ENCODE results near the gene BBLN.

BBLN gene

GRCh38 chr9:128185979-128186965 lies 26.2 kb downstream of the BBLN start:
- Histone ChIP-seq H3K36me3 (ENCODE audit: control insufficient read depth, insufficient read depth, low read length) (peaks cover 44% of the 10 kb centered on the region), H3K4me3 (ENCODE audit: low read depth, low read length) (no peak overlapping the region), H3K4me1 (ENCODE audit: control insufficient read depth, insufficient read depth, low read length) (0 out of 2 replicates have a peak, but pooled peaks cover 4% of the 10 kb centered on the region), H3K9me3 (ENCODE audit: control insufficient read depth, insufficient read depth, low read length) (no peaks in the 10 kb centered on the region), H3K9ac (ENCODE audit: low read depth, low read length) (no peak overlapping the region), H3K27ac (ENCODE audit: low read depth, low read length) (no peak overlapping the region), H3K27me3 (ENCODE audit: control insufficient read depth, insufficient read depth, low read length) (no peaks in the 10 kb centered on the region)

GRCh38 chr9:128187361-128187760 lies 27.3 kb downstream of the BBLN start:
- Histone ChIP-seq H3K4me3 (ENCODE audit: low read depth, low read length) (no peak overlapping the region), H3K27me3 (ENCODE audit: control insufficient read depth, insufficient read depth, low read length) (no peaks in the 10 kb centered on the region), H3K4me1 (ENCODE audit: control insufficient read depth, insufficient read depth, low read length) (0 out of 2 replicates have a peak, but pooled peaks cover 4% of the 10 kb centered on the region), H3K9me3 (ENCODE audit: control insufficient read depth, insufficient read depth, low read length) (no peaks in the 10 kb centered on the region), H3K9ac (ENCODE audit: low read depth, low read length) (no peak overlapping the region), H3K36me3 (ENCODE audit: control insufficient read depth, insufficient read depth, low read length) (peaks cover 44% of the 10 kb centered on the region), H3K27ac (ENCODE audit: low read depth, low read length) (no peak overlapping the region)

DNA sequence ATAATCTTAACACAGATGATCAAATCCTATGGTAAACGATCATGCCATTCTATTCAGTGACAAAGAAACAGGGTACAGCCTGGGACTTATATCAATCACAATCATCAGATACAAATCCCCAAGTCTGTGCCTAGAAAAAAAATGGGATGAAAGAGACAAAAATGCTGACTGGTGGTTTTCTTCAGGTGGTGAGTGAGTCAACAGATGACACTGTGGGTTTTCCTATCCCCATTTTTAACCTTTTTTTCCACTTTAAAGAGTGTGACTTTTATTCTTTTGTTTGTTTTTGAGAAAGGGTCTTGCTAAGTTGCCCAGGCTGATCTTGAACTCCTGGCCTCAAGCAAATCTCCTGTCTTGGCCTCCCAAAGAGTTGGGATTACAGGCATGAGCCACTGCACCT lies 28.1 kb downstream of the BBLN start:
- Histone ChIP-seq H3K4me3 (ENCODE audit: low read depth, low read length) (no peak overlapping the region), H3K27me3 (ENCODE audit: control insufficient read depth, insufficient read depth, low read length) (no peaks in the 10 kb centered on the region), H3K27ac (ENCODE audit: low read depth, low read length) (no peak overlapping the region), H3K36me3 (ENCODE audit: control insufficient read depth, insufficient read depth, low read length) (peaks cover 36% of the 10 kb centered on the region), H3K9me3 (ENCODE audit: control insufficient read depth, insufficient read depth, low read length) (no peaks in the 10 kb centered on the region), H3K9ac (ENCODE audit: low read depth, low read length) (no peak overlapping the region), H3K4me1 (ENCODE audit: control insufficient read depth, insufficient read depth, low read length) (0 out of 2 replicates have a peak, but pooled peaks cover 4% of the 10 kb centered on the region)

DNA sequence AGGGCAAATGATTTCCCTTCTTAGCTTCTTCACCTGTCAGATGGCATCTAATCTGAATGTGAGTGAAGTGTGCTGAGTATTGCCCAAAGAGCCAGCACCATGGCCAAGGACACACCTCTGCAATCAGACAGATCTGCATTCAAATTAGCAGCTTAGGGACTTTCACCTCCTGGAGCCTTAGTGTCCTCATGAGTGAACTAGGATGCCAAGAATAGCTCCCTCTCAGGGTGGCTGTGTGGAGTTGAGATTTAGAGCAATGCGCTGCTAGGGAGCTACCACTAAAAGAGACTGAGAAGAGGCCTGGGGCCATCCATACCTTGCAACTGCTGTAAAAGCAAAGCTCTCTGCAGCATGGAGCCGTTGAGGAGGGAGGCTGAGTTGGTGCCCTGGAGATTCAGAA lies 29.9 kb downstream of the BBLN start:
- Histone ChIP-seq H3K4me3 (ENCODE audit: low read depth, low read length) (no peak overlapping the region), H3K9ac (ENCODE audit: low read depth, low read length) (no peak overlapping the region), H3K27me3 (ENCODE audit: control insufficient read depth, insufficient read depth, low read length) (no peaks in the 10 kb centered on the region)

GRCh38 chr9:128190516-128191405 lies 30.7 kb downstream of the BBLN start:
- Histone ChIP-seq H3K27me3 (ENCODE audit: control insufficient read depth, insufficient read depth, low read length) (no peaks in the 10 kb centered on the region), H3K4me1 (ENCODE audit: control insufficient read depth, insufficient read depth, low read length) (0 out of 2 replicates have a peak, but pooled peaks cover 4% of the 10 kb centered on the region), H3K36me3 (ENCODE audit: control insufficient read depth, insufficient read depth, low read length) (peaks cover 24% of the 10 kb centered on the region), H3K27ac (ENCODE audit: low read depth, low read length) (no peak overlapping the region), H3K4me3 (ENCODE audit: low read depth, low read length) (peak overlapping the region; percentile 92), H3K9me3 (ENCODE audit: control insufficient read depth, insufficient read depth, low read length) (no peaks in the 10 kb centered on the region), H3K9ac (ENCODE audit: low read depth, low read length) (no peak overlapping the region; the same call in 1 of the 2 replicates)

More for the DNA sequence above, 29.9 kb downstream of the BBLN start:
- Histone ChIP-seq H3K4me1 (ENCODE audit: control insufficient read depth, insufficient read depth, low read length) (0 out of 2 replicates have a peak, but pooled peaks cover 4% of the 10 kb centered on the region), H3K36me3 (ENCODE audit: control insufficient read depth, insufficient read depth, low read length) (peaks cover 32% of the 10 kb centered on the region), H3K27ac (ENCODE audit: low read depth, low read length) (no peak overlapping the region), H3K9me3 (ENCODE audit: control insufficient read depth, insufficient read depth, low read length) (no peaks in the 10 kb centered on the region)

- no peaks in the 10 kb centered on the region for H3K9me3 ChIP-seq (ENCODE audit: control insufficient read depth, insufficient read depth, low read length)
- 0 out of 2 replicates have a peak, but pooled peaks cover 4% of the 10 kb centered on the region for H3K4me1 ChIP-seq (ENCODE audit: control insufficient read depth, insufficient read depth, low read length)
- H3K27ac ChIP-seq (ENCODE audit: low read depth, low read length) = peak within 1 kb of the TSS; percentile 12
These were observed 31.5 kb downstream of the BBLN start, which contains the start of gene CIZ1 for GRCh38 chr9:128191406-128192046. CIZ1 (minus strand) TSS chr9:128191572; CDS start chr9:128190857, 715 bp downstream.

GRCh38 chr9:128192601-128193371 lies 32.7 kb downstream of the BBLN start:
- Histone ChIP-seq H3K36me3 (ENCODE audit: control insufficient read depth, insufficient read depth, low read length) (peaks cover 13% of the 10 kb centered on the region), H3K27ac (ENCODE audit: low read depth, low read length) (no peak overlapping the region), H3K9ac (ENCODE audit: low read depth, low read length) (no peak overlapping the region), H3K4me1 (ENCODE audit: control insufficient read depth, insufficient read depth, low read length) (0 out of 2 replicates have a peak, but pooled peaks cover 4% of the 10 kb centered on the region), H3K4me3 (ENCODE audit: low read depth, low read length) (0 out of 2 replicates have a peak overlapping the region, but pooled peaks have one; percentile 14), H3K9me3 (ENCODE audit: control insufficient read depth, insufficient read depth, low read length) (no peaks in the 10 kb centered on the region), H3K27me3 (ENCODE audit: control insufficient read depth, insufficient read depth, low read length) (no peaks in the 10 kb centered on the region)

More at GRCh38 chr9:128191406-128192046, 31.5 kb downstream of the BBLN start, which contains the start of gene CIZ1:
- peak within 1 kb of the TSS; percentile 92 for H3K4me3 ChIP-seq (ENCODE audit: low read depth, low read length)
- H3K27me3 ChIP-seq (ENCODE audit: control insufficient read depth, insufficient read depth, low read length) = no peaks in the 10 kb centered on the region
- H3K9ac ChIP-seq (ENCODE audit: low read depth, low read length) = peak within 1 kb of the TSS; percentile 58; the same call in 1 of the 2 replicates
- peaks cover 19% of the 10 kb centered on the region for H3K36me3 ChIP-seq (ENCODE audit: control insufficient read depth, insufficient read depth, low read length)

DNA sequence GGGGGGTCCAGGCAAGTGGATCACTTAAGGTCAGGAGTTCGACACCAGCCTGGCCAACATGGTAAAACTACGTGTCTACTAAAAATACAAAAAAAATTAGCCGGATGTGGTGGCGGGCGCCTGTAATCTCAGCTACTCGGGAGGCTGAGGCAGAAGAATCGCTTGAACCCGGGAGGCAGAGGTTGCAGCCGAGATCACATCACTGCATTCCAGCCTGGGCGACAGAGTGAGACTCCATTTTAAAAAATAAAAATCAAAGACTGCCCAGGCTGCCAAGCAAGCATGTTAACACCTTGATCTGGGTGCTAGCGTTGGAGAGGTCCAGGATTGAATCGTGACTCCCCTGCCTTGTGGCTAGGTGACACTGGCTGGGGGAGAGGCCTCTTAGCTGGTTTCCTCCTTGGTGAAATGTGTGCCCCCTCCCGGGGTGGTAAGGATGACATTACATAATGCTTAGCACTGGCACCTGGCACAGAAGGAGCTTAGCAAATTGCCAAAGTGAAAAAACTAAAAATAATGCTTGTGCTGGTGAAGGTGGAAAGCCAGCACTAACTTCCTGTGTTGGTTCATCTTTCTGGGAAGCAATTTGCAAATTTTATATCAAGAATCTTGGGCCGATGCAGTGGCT lies 33.5 kb downstream of the BBLN start:
- Histone ChIP-seq H3K27me3 (ENCODE audit: control insufficient read depth, insufficient read depth, low read length) (no peaks in the 10 kb centered on the region), H3K27ac (ENCODE audit: low read depth, low read length) (no peak overlapping the region), H3K36me3 (ENCODE audit: control insufficient read depth, insufficient read depth, low read length) (peaks cover 6% of the 10 kb centered on the region), H3K9me3 (ENCODE audit: control insufficient read depth, insufficient read depth, low read length) (no peaks in the 10 kb centered on the region), H3K4me1 (ENCODE audit: control insufficient read depth, insufficient read depth, low read length) (0 out of 2 replicates have a peak, but pooled peaks cover 4% of the 10 kb centered on the region), H3K4me3 (ENCODE audit: low read depth, low read length) (no peak overlapping the region), H3K9ac (ENCODE audit: low read depth, low read length) (no peak overlapping the region)

DNA sequence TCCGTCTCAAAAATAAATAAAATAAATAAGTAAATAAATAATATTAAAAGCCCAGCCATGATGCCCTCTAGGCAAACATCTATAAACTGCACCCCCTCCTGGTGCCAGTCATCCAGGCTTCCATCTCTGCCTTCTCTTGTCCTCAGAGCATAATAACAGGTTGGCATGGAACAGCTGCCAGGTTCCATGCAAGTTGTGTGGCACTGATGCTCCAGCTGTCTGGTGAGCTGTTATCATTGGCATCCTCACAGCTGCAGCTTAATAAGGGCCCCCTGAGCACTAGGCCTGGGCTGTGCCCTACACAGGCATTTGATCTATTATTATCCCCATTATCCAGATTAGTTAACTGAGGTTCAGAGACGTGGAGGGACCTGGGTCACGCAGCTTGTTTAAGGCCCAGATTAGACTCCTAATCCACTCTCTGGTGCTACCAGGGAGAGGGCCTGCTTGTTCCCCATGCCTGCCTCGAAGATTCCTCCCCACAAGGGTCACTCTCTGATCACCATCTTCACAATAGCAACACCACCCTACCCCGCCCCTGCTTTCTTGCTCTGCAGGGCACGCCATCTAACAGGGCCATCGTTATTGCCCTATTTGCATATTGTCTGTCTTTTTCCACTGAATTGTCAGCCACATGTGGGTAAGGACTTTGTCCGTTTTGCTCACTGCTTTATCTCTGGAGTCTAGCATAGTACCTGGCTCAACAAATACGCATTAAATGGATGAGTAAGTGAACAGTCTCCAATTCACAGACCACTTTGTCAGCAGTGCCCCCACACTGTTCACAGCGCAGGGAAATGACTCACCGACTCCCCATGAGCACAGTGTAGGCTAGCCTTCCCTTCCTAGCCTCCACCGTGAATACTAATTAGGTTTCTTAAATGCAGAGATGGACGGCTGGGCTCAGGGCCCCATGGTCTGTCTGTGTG lies 41.6 kb downstream of the BBLN start:
- H3K27ac ChIP-seq (ENCODE audit: low read depth, low read length) = peak overlapping the region; percentile 82
- H3K36me3 ChIP-seq (ENCODE audit: control insufficient read depth, insufficient read depth, low read length) = no peaks in the 10 kb centered on the region
- no peaks in the 10 kb centered on the region for H3K9me3 ChIP-seq (ENCODE audit: control insufficient read depth, insufficient read depth, low read length)
- H3K27me3 ChIP-seq (ENCODE audit: control insufficient read depth, insufficient read depth, low read length) = no peaks in the 10 kb centered on the region
- H3K4me1 ChIP-seq (ENCODE audit: control insufficient read depth, insufficient read depth, low read length) = peaks cover 15% of the 10 kb centered on the region
- no peak overlapping the region for H3K4me3 ChIP-seq (ENCODE audit: low read depth, low read length)
- no peak overlapping the region for H3K9ac ChIP-seq (ENCODE audit: low read depth, low read length)
